ENCODE measurements around the gene TFB2M.

TFB2M gene

GRCh38 chr1:246515390-246516005, 50.6 kb downstream of the TFB2M start:
- H3K4me3 ChIP-seq (ENCODE audit: low read depth in 1 of 2, low read length in 1 of 2): no peak overlapping the region
- H3K4me1 ChIP-seq (ENCODE audit: control insufficient read depth in 1 of 2, insufficient read depth in 1 of 2, low read depth in 1 of 2, low read length in 1 of 2): no peaks in the 10 kb centered on the region
- no peaks in the 10 kb centered on the region for H3K36me3 ChIP-seq
- no peak overlapping the region for H3K27ac ChIP-seq
- peaks cover 27% of the 10 kb centered on the region for H3K9me3 ChIP-seq
- TF ChIP-seq, protein P1, sequence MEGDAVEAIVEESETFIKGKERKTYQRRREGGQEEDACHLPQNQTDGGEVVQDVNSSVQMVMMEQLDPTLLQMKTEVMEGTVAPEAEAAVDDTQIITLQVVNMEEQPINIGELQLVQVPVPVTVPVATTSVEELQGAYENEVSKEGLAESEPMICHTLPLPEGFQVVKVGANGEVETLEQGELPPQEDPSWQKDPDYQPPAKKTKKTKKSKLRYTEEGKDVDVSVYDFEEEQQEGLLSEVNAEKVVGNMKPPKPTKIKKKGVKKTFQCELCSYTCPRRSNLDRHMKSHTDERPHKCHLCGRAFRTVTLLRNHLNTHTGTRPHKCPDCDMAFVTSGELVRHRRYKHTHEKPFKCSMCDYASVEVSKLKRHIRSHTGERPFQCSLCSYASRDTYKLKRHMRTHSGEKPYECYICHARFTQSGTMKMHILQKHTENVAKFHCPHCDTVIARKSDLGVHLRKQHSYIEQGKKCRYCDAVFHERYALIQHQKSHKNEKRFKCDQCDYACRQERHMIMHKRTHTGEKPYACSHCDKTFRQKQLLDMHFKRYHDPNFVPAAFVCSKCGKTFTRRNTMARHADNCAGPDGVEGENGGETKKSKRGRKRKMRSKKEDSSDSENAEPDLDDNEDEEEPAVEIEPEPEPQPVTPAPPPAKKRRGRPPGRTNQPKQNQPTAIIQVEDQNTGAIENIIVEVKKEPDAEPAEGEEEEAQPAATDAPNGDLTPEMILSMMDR (IDR thresholded peaks at IDR 0.05): no peak
- H3K27me3 ChIP-seq: no peaks in the 10 kb centered on the region

GRCh38 chr1:246513619-246514343, 52.3 kb downstream of the TFB2M start:
- peaks cover 27% of the 10 kb centered on the region for H3K9me3 ChIP-seq
- H3K27me3 ChIP-seq: no peaks in the 10 kb centered on the region
- TF ChIP-seq, protein P1 (IDR thresholded peaks at IDR 0.05): no peak
- H3K4me3 ChIP-seq (ENCODE audit: low read depth in 1 of 2, low read length in 1 of 2): no peak overlapping the region
- H3K36me3 ChIP-seq: no peaks in the 10 kb centered on the region
- no peak overlapping the region for H3K27ac ChIP-seq
- no peaks in the 10 kb centered on the region for H3K4me1 ChIP-seq (ENCODE audit: control insufficient read depth in 1 of 2, insufficient read depth in 1 of 2, low read depth in 1 of 2, low read length in 1 of 2)

- no peaks in the 10 kb centered on the region for H3K27me3 ChIP-seq
- TF ChIP-seq, protein P1 (IDR thresholded peaks at IDR 0.05): no peak
- no peak overlapping the region for H3K27ac ChIP-seq
- peaks cover 24% of the 10 kb centered on the region for H3K9me3 ChIP-seq
- H3K4me3 ChIP-seq (ENCODE audit: low read depth in 1 of 2, low read length in 1 of 2): no peak overlapping the region
- H3K36me3 ChIP-seq: no peaks in the 10 kb centered on the region
- no peaks in the 10 kb centered on the region for H3K4me1 ChIP-seq (ENCODE audit: control insufficient read depth in 1 of 2, insufficient read depth in 1 of 2, low read depth in 1 of 2, low read length in 1 of 2)
These were observed 53.0 kb downstream of the TFB2M start for GRCh38 chr1:246513041-246513440.

DNA sequence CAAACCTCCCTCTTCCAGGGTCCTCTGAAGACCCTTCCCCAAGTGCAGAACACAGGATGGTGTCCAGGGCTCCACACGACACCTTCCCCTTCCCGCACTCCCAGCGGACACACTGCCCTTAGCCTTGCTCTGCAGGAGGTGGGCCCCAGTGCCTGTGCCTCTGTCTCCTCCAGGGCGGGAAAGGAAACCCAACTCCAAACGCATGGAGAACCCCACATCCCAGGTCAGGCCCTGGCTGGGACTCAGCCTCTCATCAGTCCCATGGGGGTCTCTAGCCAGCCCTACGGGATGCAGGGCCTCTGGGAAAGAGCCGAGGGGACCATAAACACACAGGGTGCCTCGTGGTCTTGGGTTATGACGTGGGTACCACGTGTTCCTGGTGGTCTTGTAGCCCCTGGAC, 53.4 kb downstream of the TFB2M start:
- peaks cover 0 to 1% of the 10 kb centered on the region in 2 experiments for H3K4me1 ChIP-seq (ENCODE audit: control insufficient read depth in 1 of 2, insufficient read depth in 1 of 2, low read depth in 1 of 2, low read length in 1 of 2)
- H3K27ac ChIP-seq: no peak overlapping the region
- peaks cover 20% of the 10 kb centered on the region for H3K9me3 ChIP-seq
- H3K4me3 ChIP-seq (ENCODE audit: low read depth in 1 of 2, low read length in 1 of 2): no peak overlapping the region
- no peaks in the 10 kb centered on the region for H3K36me3 ChIP-seq
- TF ChIP-seq, protein P1 (IDR thresholded peaks at IDR 0.05): no peak
- H3K27me3 ChIP-seq: no peaks in the 10 kb centered on the region

- Histone ChIP-seq H3K4me1 (ENCODE audit: control insufficient read depth in 1 of 2, insufficient read depth in 1 of 2, low read depth in 1 of 2, low read length in 1 of 2) (peaks cover 0 to 5% of the 10 kb centered on the region in 2 experiments), H3K9me3 (peaks cover 19% of the 10 kb centered on the region), H3K27ac (no peak overlapping the region), H3K36me3 (no peaks in the 10 kb centered on the region), H3K4me3 (ENCODE audit: low read depth in 1 of 2, low read length in 1 of 2) (no peak overlapping the region), H3K27me3 (no peaks in the 10 kb centered on the region)
- TF ChIP-seq, protein P1 (IDR thresholded peaks at IDR 0.05): no peak
These were observed 53.8 kb downstream of the TFB2M start for GRCh38 chr1:246512230-246512629.

Measured in neutrophil (primary cell).